Astrocyte (in vitro differentiated cells and primary cell): ENCODE data around the gene ISL2. TPM values are rescaled to one million over a fixed set of nuclear protein-coding genes. Genes with fewer than 3 reads are reported as not detected.
A peak's percentile ranks its signal among the peaks of the same experiment; 100 is the strongest.
"Not testable (repeated sequence)": the region's sequence is repeated elsewhere in the genome, so short reads cannot be mapped to it uniquely, and the experiment has no call there.

ENCODE experiments used
- DNase-seq: peaks from one replicate; pipeline ENCODE4 v3.0.0-alpha.2; 2010; ENCODE audit warnings: low read depth
- FAIRE-seq: peaks from 2 replicates; lab custom pipeline; 2011; peaks lifted over from hg19 to GRCh38; lab: Jason Lieb, UNC
- H2AFZ ChIP-seq: 2 replicates; pipeline ENCODE4 v1.6.0; 2012; ENCODE audit warnings: low read depth, low read length, inconsistent platforms
- H3K27ac ChIP-seq: 2 replicates; pipeline ENCODE4 v1.5.1; 2011; ENCODE audit warnings: low read depth, low read length, inconsistent platforms
- H3K27me3 ChIP-seq: 2 replicates; pipeline ENCODE4 v1.6.0; 2011; ENCODE audit warnings: low read length, inconsistent platforms; ENCODE audit not compliant: insufficient read depth
- H3K36me3 ChIP-seq: 2 replicates; pipeline ENCODE4 v1.5.1; 2011; ENCODE audit warnings: low read length, inconsistent platforms; ENCODE audit not compliant: insufficient read depth
- H3K4me1 ChIP-seq: 2 replicates; pipeline ENCODE4 v1.5.1; 2011; ENCODE audit warnings: low read length, inconsistent platforms; ENCODE audit not compliant: insufficient read depth
- H3K4me2 ChIP-seq: 2 replicates; pipeline ENCODE4 v1.6.0; 2012; ENCODE audit warnings: low read length, inconsistent platforms
- H3K4me3 ChIP-seq: 2 replicates; pipeline ENCODE4 v1.5.1; 2011; ENCODE audit warnings: low read depth, mild to moderate bottlenecking, low read length, inconsistent platforms; ENCODE audit not compliant: insufficient read depth
- H3K79me2 ChIP-seq: 2 replicates; pipeline ENCODE4 v1.6.0; 2012; ENCODE audit warnings: mild to moderate bottlenecking, low read length, inconsistent platforms; ENCODE audit not compliant: insufficient read depth
- H3K9ac ChIP-seq: 2 replicates; pipeline ENCODE4 v1.6.0; 2012; ENCODE audit warnings: mild to moderate bottlenecking, low read length, inconsistent platforms
- H3K9me3 ChIP-seq: 2 replicates; pipeline ENCODE4 v1.5.1; 2012; ENCODE audit warnings: low read depth, mild to moderate bottlenecking, low read length, inconsistent platforms; ENCODE audit not compliant: insufficient read depth
- H4K20me1 ChIP-seq: 2 replicates; pipeline ENCODE4 v1.6.0; 2012; ENCODE audit warnings: low read length, inconsistent platforms; ENCODE audit not compliant: insufficient read depth
- H3K27ac Mint-ChIP-seq: one replicate; pipeline ENCODE4 v1.8.0; 2021; ENCODE audit warnings: mild to moderate bottlenecking, mixed read lengths; ENCODE audit not compliant: unreplicated experiment
- H3K27me3 Mint-ChIP-seq: one replicate; pipeline ENCODE4 v1.8.0; 2021; ENCODE audit warnings: low read depth, mixed read lengths; ENCODE audit not compliant: unreplicated experiment
- H3K36me3 Mint-ChIP-seq: one replicate; pipeline ENCODE4 v1.8.0; 2021; ENCODE audit warnings: low read depth, mixed read lengths; ENCODE audit not compliant: unreplicated experiment
- H3K4me1 Mint-ChIP-seq: one replicate; pipeline ENCODE4 v1.8.0; 2021; ENCODE audit warnings: low read depth, mixed read lengths; ENCODE audit not compliant: unreplicated experiment
- H3K4me3 Mint-ChIP-seq: one replicate; pipeline ENCODE4 v1.8.0; 2021; ENCODE audit warnings: mild to moderate bottlenecking, moderate library complexity, mixed read lengths; ENCODE audit not compliant: unreplicated experiment
- H3K9me3 Mint-ChIP-seq: one replicate; pipeline ENCODE4 v1.8.0; 2021; ENCODE audit warnings: mild to moderate bottlenecking, mixed read lengths; ENCODE audit not compliant: unreplicated experiment
- CTCF ChIP-seq: IDR thresholded peaks from 2 replicates; pipeline ENCODE4 v1.5.1; 2011; ENCODE audit warnings: low read depth, mild to moderate bottlenecking, inconsistent platforms, low read length, moderate library complexity; ENCODE audit not compliant: insufficient read depth
- EZH2 ChIP-seq: IDR thresholded peaks from 2 replicates; pipeline ENCODE4 v1.6.1; 2012; ENCODE audit warnings: mild to moderate bottlenecking, low read length, inconsistent platforms; ENCODE audit not compliant: insufficient read depth
- total RNA-seq: library from RNA; stranded (reverse); gene quantifications from 2 replicates; pipeline ENCODE4 v1.2.1, GENCODE V29; 2021

The ISL2 gene
- total RNA-seq, 1 donor from 2014 or later, result 2.1 TPM

- FAIRE-seq, result no peak
- peak overlapping the region; percentile 49 for H3K27ac Mint-ChIP-seq
Measured at GRCh38 chr15:76312540-76313174, 23.9 kb upstream of the ISL2 start.

GRCh38 chr15:76313175-76313567, 23.4 kb upstream of the ISL2 start:
- H3K36me3 Mint-ChIP-seq, H3K9me3 Mint-ChIP-seq, H3K27me3 Mint-ChIP-seq, H3K4me3 Mint-ChIP-seq, H3K27me3 ChIP-seq, H3K27ac Mint-ChIP-seq, H3K9me3 ChIP-seq, H3K4me2 ChIP-seq, DNase-seq, H3K27ac ChIP-seq, H3K9ac ChIP-seq, H2AFZ ChIP-seq, FAIRE-seq, H3K36me3 ChIP-seq, H3K4me3 ChIP-seq: not testable (repeated sequence)
- Histone ChIP-seq H3K79me2 (peaks cover 33% of the 10 kb centered on the region), H4K20me1 (peaks cover 24% of the 10 kb centered on the region), H3K4me1 (peaks cover 10% of the 10 kb centered on the region)
- H3K4me1 Mint-ChIP-seq, result peaks cover 11% of the 10 kb centered on the region

More at GRCh38 chr15:76312540-76313174, 23.9 kb upstream of the ISL2 start:
- H3K9ac ChIP-seq, result no peak overlapping the region
- peaks cover 10% of the 10 kb centered on the region for H3K4me1 ChIP-seq
- Mint-ChIP-seq H3K36me3 (no peaks in the 10 kb centered on the region), H3K4me1 (peaks cover 11% of the 10 kb centered on the region), H3K9me3 (no peaks in the 10 kb centered on the region), H3K27me3 (peaks cover 4% of the 10 kb centered on the region), H3K4me3 (peak overlapping the region; percentile 2)
- TF ChIP-seq EZH2 (no peak), CTCF (no peak)
- H3K4me3 ChIP-seq, result no peak overlapping the region
- DNase-seq, result no peak
- H4K20me1 ChIP-seq, result peaks cover 28% of the 10 kb centered on the region
- H3K79me2 ChIP-seq, result peaks cover 38% of the 10 kb centered on the region
- peak overlapping the region; percentile 24 for H3K4me2 ChIP-seq
- no peaks in the 10 kb centered on the region for H3K9me3 ChIP-seq
- H2AFZ ChIP-seq, result peak overlapping the region; percentile 4
- no peaks in the 10 kb centered on the region for H3K27me3 ChIP-seq
- no peak overlapping the region for H3K27ac ChIP-seq
- H3K36me3 ChIP-seq, result no peaks in the 10 kb centered on the region

- H2AFZ ChIP-seq, result no peak overlapping the region
- no peak overlapping the region for H3K4me2 ChIP-seq
- no peak overlapping the region for H3K27ac ChIP-seq
- H3K4me1 ChIP-seq, result peaks cover 10% of the 10 kb centered on the region
- no peak for TF ChIP-seq CTCF
- no peak for TF ChIP-seq EZH2
- no peak overlapping the region for H3K9ac ChIP-seq
- H3K27me3 ChIP-seq, result no peaks in the 10 kb centered on the region
- peaks cover 27% of the 10 kb centered on the region for H3K79me2 ChIP-seq
- DNase-seq (no peak), FAIRE-seq (no peak)
- H3K9me3 ChIP-seq, result no peaks in the 10 kb centered on the region
- H3K36me3 ChIP-seq, result no peaks in the 10 kb centered on the region
- H4K20me1 ChIP-seq, result peaks cover 18% of the 10 kb centered on the region
- H3K27ac Mint-ChIP-seq, result no peak overlapping the region
- no peaks in the 10 kb centered on the region for H3K36me3 Mint-ChIP-seq
- peaks cover 4% of the 10 kb centered on the region for H3K27me3 Mint-ChIP-seq
- no peak overlapping the region for H3K4me3 Mint-ChIP-seq
- no peaks in the 10 kb centered on the region for H3K9me3 Mint-ChIP-seq
- H3K4me3 ChIP-seq, result no peak overlapping the region
- H3K4me1 Mint-ChIP-seq, result peaks cover 7% of the 10 kb centered on the region
Measured at GRCh38 chr15:76313731-76314130, 22.8 kb upstream of the ISL2 start.
